Common myeloid progenitor, CD34-positive (primary cell): ENCODE measurements around the gene HSPA8.
A peak's percentile ranks its signal among the peaks of the same experiment; 100 is the strongest.

Experiments used
- CTCF ChIA-PET: fragments of 350-600 bp; sonication (Branson Sonifier 250); formaldehyde crosslinking; loops from one replicate; lab custom pipeline; 2021; ENCODE audit warnings: antibody characterized with exemption; lab: Charles Lee
- POLR2A ChIA-PET: fragments of 350-600 bp; sonication (Branson Sonifier 250); formaldehyde crosslinking; loops from one replicate; lab custom pipeline; 2021; ENCODE audit warnings: antibody characterized with exemption; lab: Charles Lee
- DNase-seq, 3 donors: peaks; one replicate each; pipeline versions ENCODE4 v3.0.0 to v3.0.0-alpha.2; 2013
- H3K27ac ChIP-seq, 2 experiments: 1 replicate in 1 of 2; 2 replicates in 1 of 2; pipeline ENCODE4 v1.7.0; 2013; ENCODE audit warnings: inconsistent platforms in 2 of 2, low read length in 2 of 2, mild to moderate bottlenecking in 2 of 2, low read depth in 1 of 2, moderate library complexity in 1 of 2; ENCODE audit not compliant: severe bottlenecking in 2 of 2, insufficient read depth in 1 of 2, poor library complexity in 1 of 2
- H3K27me3 ChIP-seq, 5 experiments: replicated peaks in 2 of 5; 1 replicate in 3 of 5; 2 replicates in 2 of 5; pipeline versions ENCODE4 v1.6.1 to v1.7.0; 2013; ENCODE audit warnings: low read length in 4 of 5, mild to moderate bottlenecking in 2 of 5, moderate library complexity in 2 of 5, inconsistent platforms in 1 of 5; ENCODE audit not compliant: insufficient read depth in 5 of 5, control insufficient read depth in 4 of 5
- H3K36me3 ChIP-seq, 4 experiments: 1 replicate in 2 of 4; 2 replicates in 2 of 4; pipeline versions ENCODE4 v1.6.1 to v1.7.0; 2013; ENCODE audit warnings: low read length in 3 of 4, control low read depth in 1 of 4, mild to moderate bottlenecking in 1 of 4; ENCODE audit not compliant: control insufficient read depth in 4 of 4, insufficient read depth in 4 of 4
- H3K4me1 ChIP-seq, 4 experiments: 1 replicate in 3 of 4; 2 replicates in 1 of 4; pipeline versions ENCODE4 v1.6.1 to v1.7.1; 2013; ENCODE audit warnings: low read length in 3 of 4, mild to moderate bottlenecking in 3 of 4, control low read depth in 1 of 4, inconsistent platforms in 1 of 4, moderate library complexity in 1 of 4; ENCODE audit not compliant: control insufficient read depth in 4 of 4, insufficient read depth in 4 of 4; ENCODE audit errors: control extremely low read depth in 1 of 4
- H3K4me3 ChIP-seq, 7 experiments: 1 replicate in 4 of 7; 2 replicates in 3 of 7; pipeline versions ENCODE4 v1.5.1 to v1.7.0; 2013; ENCODE audit warnings: mild to moderate bottlenecking in 7 of 7, low read length in 6 of 7, moderate library complexity in 6 of 7, inconsistent platforms in 2 of 7, low read depth in 2 of 7, control low read depth in 1 of 7; ENCODE audit not compliant: insufficient read depth in 4 of 7, control insufficient read depth in 1 of 7; ENCODE audit errors: extremely low read depth in 1 of 7
- H3K9me3 ChIP-seq, 5 experiments: 1 replicate in 4 of 5; 2 replicates in 1 of 5; pipeline versions ENCODE4 v1.6.1 to v1.7.1; 2013; ENCODE audit warnings: low read length in 4 of 5, mild to moderate bottlenecking in 2 of 5, inconsistent platforms in 1 of 5, low read depth in 1 of 5, moderate library complexity in 1 of 5; ENCODE audit not compliant: control insufficient read depth in 4 of 5, insufficient read depth in 2 of 5; ENCODE audit errors: control extremely low read depth in 1 of 5
- whole genome bisulfite sequencing: methylation state at CpG from one replicate; pipeline ENCODE4 v1.1.5; 2013; ENCODE audit not compliant: insufficient coverage; 5-methylcytosine and 5-hydroxymethylcytosine counted together

The HSPA8 gene

DNA sequence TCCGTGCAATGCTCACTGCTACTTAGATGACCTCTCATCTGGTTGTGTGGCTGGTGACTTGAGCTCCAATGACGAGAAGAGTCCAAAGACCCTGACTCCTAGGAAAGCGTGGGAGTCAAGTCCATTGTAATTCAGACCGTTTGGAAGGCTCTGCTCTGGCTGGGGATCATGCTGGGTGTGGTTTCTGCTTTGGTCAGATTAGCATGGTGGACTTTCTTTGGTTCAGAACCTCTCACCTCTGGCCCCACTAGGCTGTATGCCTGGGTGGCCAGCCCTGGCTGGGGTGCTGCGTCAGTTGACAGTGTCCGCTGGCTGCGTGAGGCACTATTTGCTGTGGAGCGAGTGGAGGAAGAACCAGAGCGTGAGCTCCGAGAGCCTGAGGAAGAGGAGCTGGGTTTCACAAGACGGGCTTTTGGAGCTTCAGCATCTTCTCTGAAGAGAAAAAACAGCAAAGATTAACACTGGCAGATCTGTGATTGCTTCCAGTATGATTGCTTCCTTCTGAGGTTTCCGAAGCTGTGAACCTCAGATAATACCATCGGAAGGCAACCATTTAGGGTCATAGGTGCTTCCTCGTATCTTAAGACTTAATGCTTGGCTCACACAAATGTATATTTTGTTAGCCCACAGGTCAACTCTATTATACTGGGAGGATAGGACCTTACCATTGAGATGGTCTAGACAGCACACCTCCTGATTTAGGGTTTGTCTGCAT lies 11.6 kb upstream of the HSPA8 start:
- Histone ChIP-seq H3K27me3 (no peaks in the 10 kb centered on the region), H3K4me1 (peaks cover 0 to 21% (median 15%) of the 10 kb centered on the region in 4 experiments), H3K27ac (no peak overlapping the region), H3K9me3 (no peaks in the 10 kb centered on the region), H3K36me3 (no peaks in the 10 kb centered on the region), H3K4me3 (no peak overlapping the region)
- CTCF ChIA-PET, result interaction anchor here (1.0 to 1.1 kb wide), 2 partner anchors 10 to 29 kb away, joined by 4 read pairs; no protein-coding TSS in a partner anchor
- WGBS, result 96% methylated on average over 14 of the region's 14 CpGs
- DNase-seq, result no peak
- POLR2A ChIA-PET, result no interaction called here

DNA sequence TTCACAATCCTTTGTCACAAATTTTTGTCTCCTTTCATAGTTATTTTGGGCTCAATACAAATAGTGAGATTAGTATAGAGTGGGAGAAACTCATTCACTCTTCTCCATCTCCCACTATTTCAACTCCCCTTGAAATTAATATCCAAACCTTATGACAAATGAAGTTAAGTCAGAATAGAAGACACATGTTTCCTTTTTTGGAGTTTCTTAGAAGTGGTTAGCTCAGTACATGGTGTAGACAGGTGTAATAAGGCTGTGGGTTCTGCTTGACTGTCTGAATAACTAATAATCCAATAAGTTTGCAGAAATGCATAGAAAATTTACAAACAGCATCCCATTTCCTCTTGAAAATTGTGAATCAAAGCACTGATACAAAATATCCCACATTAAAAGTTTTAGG lies 10.8 kb upstream of the HSPA8 start:
- ChIA-PET POLR2A (no interaction called here), CTCF (interaction anchor here (1.0 to 1.3 kb wide), 3 partner anchors 9 to 39 kb away, joined by 3 to 4 read pairs (median 4); no protein-coding TSS in a partner anchor)
- peaks cover 0 to 21% (median 15%) of the 10 kb centered on the region in 4 experiments for H3K4me1 ChIP-seq
- H3K36me3 ChIP-seq, result no peaks in the 10 kb centered on the region
- no peak for DNase-seq
- H3K9me3 ChIP-seq, result no peaks in the 10 kb centered on the region
- no peak overlapping the region for H3K27ac ChIP-seq
- H3K4me3 ChIP-seq, result no peak overlapping the region
- H3K27me3 ChIP-seq, result no peaks in the 10 kb centered on the region

DNA sequence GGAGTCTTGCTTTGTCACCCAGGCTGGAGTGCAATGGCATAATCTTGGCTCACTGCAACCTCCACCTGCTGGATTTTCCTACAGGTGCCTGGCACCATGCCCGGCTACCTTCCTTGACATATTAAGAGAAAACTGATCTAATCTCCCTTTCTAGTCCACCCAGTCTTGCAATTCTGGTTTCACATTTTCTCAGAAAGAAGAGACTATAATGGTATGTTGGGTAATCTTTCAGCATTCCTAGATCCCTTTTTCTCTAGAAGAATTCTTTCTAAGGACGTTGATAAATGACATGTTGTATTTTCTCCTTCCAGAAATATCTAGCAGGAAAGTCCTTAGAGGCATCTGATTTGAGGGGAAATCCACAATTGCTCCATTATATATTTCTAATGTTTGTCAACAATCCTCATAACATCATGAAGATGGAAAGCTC lies 10.4 kb upstream of the HSPA8 start:
- Histone ChIP-seq H3K27me3 (no peaks in the 10 kb centered on the region), H3K9me3 (no peaks in the 10 kb centered on the region), H3K4me1 (peaks cover 0 to 21% (median 15%) of the 10 kb centered on the region in 4 experiments), H3K4me3 (no peak overlapping the region), H3K36me3 (no peaks in the 10 kb centered on the region), H3K27ac (no peak overlapping the region)
- WGBS, result no CpG with 5 or more reads among the region's 2 CpGs
- DNase-seq, result no peak
- CTCF ChIA-PET, result interaction anchor here (1.1 to 1.3 kb wide), 2 partner anchors 30 to 40 kb away, joined by 3 to 4 read pairs; no protein-coding TSS in a partner anchor
- POLR2A ChIA-PET, result no interaction called here

DNA sequence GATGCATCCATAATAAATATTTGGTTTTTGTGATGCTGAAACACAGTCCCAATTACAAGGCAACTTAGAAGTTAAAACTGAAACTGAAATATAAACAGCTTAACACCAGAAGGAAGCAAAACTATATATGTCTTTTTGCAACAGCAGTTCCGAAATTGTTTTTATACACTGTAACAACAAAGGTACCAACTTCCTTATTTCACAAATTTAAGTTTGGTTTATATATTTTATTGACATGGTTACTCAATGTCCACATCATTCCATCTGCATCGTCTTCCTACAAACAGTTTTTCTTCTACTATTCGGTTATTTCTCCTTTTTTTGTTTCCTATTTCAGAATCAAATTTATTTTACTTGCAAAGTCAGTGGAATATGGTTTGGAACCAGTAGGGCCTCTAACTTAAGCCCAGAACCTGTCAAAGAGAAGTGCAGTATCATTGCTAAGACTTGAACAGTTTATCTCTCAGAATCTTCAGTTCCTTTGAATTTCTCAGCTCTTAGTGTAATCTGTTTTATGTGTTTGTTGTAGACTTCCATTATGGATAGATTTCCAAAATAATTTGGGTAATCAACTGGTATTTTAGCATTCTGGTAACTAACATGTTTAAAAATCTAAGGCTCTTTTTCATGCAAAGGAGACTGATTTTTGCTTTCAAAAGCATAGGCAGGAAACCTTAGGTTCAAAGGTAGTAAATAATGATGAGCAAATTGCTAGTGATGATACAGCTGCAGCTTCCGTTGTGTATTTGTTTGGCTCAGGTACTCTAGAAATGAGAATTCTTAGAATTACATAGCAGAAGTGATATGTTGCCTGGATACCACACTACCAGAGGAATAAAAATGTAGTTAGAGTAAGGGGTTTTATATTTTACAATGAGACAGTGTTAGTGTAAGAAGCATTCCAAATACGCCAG lies 8.2 kb upstream of the HSPA8 start:
- Histone ChIP-seq H3K9me3 (no peaks in the 10 kb centered on the region), H3K4me1 (peaks cover 0 to 21% (median 15%) of the 10 kb centered on the region in 4 experiments), H3K36me3 (peaks cover 0 to 3% (median 0%) of the 10 kb centered on the region in 4 experiments), H3K27me3 (no peaks in the 10 kb centered on the region), H3K27ac (peak overlapping the region; percentile 59 to 77), H3K4me3 (peak overlapping the region in 6 of 7 experiments; percentile 53 to 70 (median 61))
- DNase-seq, result peak; percentile 21 to 73 (median 64)
- WGBS, result 50% methylated on average over 1 of the region's 5 CpGs
- POLR2A ChIA-PET, result no interaction called here
- CTCF ChIA-PET, result interaction anchor here (1.3 to 1.9 kb wide), 3 partner anchors 9 to 191 kb away, joined by 3 to 6 read pairs (median 3); no protein-coding TSS in a partner anchor

DNA sequence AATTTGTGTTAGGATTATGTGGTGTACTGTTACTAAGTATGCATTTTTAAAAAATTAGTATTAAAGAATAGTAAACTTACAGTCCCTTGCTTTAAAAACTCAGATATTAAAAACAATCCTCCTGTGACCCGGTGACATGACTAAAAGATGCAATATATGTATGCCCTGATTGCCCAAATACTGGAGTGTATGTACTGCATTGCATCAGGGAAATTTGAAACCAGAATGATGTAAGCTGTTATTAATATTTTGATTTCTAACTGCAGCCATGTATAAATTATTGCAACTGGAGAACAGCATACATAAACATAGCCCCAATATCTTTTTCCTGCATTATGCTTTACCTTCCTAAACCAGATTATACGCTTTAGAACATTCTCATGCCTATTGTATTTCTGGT lies 3.7 kb upstream of the HSPA8 start:
- ChIA-PET POLR2A (no interaction called here), CTCF (interaction anchor here (2.7 kb wide), 1 partner anchor 11 kb away, joined by 16 read pairs; no protein-coding TSS in a partner anchor)
- Histone ChIP-seq H3K4me1 (peaks cover 16 to 49% (median 27%) of the 10 kb centered on the region in 4 experiments), H3K27me3 (no peaks in the 10 kb centered on the region), H3K9me3 (no peaks in the 10 kb centered on the region), H3K27ac (no peak overlapping the region), H3K4me3 (no peak overlapping the region), H3K36me3 (peaks cover 1 to 9% (median 4%) of the 10 kb centered on the region in 4 experiments)
- DNase-seq, result no peak
- 100% methylated on average over 1 of the region's 2 CpGs for WGBS

DNA sequence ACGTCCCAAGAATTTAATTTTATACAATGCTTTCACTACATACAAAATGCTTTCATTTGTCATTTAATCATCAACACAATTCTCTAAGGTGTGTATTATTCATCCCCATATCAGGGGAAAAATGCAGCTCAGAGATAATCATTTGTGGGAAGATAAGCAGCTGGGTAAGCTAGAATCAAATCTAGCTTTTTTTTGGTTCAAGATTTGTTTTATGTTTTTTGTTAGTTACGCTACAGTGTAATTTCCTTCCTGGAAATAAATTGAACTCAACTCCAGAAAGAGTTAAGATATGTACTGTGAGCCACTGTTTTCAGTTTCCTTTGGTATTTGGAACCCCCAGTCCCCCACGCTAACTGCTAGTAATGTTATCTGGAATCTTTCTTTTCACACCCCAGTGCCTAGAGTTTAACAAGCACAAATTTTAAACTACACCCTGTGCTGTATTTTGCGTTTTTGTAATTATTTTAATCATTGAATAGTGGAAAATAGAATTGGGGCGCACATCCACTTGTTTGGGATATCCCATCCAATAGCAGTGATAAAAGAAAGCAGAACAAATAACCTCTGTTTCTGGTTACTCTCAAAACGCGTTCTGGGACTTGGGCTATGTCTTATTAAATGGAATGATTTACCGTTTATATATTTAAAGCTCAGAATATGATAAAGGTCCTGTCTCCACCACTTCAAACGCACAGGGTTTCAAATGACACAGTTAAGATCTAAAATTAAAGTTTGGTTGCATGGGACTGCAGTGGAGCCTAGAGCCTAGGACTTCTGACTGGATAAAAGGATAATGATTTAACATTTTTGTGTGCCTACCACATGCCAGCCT lies 2.1 kb upstream of the HSPA8 start:
- peaks cover 20 to 53% (median 30%) of the 10 kb centered on the region in 4 experiments for H3K4me1 ChIP-seq
- H3K27ac ChIP-seq, result peak overlapping the region; percentile 99 to 100
- H3K27me3 ChIP-seq, result no peaks in the 10 kb centered on the region
- H3K4me3 ChIP-seq, result peak overlapping the region in 6 of 7 experiments; percentile 82 to 98 (median 91)
- 30% methylated on average over 2 of the region's 9 CpGs for WGBS
- peak in 1 of 3 donors; percentile 24 for DNase-seq
- peaks cover 6 to 25% (median 18%) of the 10 kb centered on the region in 4 experiments for H3K36me3 ChIP-seq
- no peaks in the 10 kb centered on the region for H3K9me3 ChIP-seq
- CTCF ChIA-PET, result interaction anchor here (0.6 to 1.1 kb wide), 3 partner anchors 8 to 41 kb away, joined by 3 to 5 read pairs (median 4); no protein-coding TSS in a partner anchor
- POLR2A ChIA-PET, result no interaction called here
